GM19455 (cell line): ENCODE data around the gene ERO1A.
"Not testable (repeated sequence)": the region's sequence is repeated elsewhere in the genome, so short reads cannot be mapped to it uniquely, and the experiment has no call there.

ENCODE experiments used
- ATAC-seq: cut with Tn5 transposase; IDR thresholded peaks from one replicate; pipeline ENCODE4 v1.9.1; 2021; ENCODE audit not compliant: unreplicated experiment

Gene ERO1A, protein sequence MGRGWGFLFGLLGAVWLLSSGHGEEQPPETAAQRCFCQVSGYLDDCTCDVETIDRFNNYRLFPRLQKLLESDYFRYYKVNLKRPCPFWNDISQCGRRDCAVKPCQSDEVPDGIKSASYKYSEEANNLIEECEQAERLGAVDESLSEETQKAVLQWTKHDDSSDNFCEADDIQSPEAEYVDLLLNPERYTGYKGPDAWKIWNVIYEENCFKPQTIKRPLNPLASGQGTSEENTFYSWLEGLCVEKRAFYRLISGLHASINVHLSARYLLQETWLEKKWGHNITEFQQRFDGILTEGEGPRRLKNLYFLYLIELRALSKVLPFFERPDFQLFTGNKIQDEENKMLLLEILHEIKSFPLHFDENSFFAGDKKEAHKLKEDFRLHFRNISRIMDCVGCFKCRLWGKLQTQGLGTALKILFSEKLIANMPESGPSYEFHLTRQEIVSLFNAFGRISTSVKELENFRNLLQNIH

DNA sequence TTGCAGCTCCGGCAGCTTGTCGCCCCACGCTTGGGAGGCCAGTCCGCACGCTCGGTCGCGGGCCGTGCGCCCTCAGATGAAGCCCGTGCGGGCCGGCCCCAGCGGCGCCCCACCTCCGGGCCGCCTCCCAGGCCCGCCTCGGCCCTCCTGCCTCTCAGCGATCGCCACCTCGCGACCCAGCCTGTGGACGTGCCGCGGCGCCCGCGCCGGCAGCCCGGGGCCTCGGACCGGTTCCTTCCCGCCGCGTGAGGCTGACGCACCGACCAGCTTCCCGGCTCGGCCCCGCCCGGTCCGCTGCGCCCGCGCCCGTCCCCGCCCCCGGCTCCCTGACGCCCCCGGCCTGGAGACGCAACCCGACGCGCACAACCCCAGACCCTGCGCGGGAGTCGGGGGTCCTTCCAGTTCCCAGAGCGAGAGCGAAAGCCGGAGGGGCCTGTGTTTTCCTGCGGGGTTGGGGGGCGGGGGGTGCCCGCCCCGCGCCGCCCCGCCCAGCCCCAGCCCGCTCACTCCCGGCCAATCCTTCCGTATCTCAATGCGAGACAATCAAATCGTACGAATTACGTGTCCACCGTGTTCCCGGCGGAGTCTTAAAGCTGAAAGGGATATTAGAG is at the start of gene ERO1A:
ERO1A (minus strand) TSS at position 78 of the 611 bp plus-strand sequence; CDS start at position 1, 77 bp downstream.
- ATAC-seq, result peak; percentile 65

DNA sequence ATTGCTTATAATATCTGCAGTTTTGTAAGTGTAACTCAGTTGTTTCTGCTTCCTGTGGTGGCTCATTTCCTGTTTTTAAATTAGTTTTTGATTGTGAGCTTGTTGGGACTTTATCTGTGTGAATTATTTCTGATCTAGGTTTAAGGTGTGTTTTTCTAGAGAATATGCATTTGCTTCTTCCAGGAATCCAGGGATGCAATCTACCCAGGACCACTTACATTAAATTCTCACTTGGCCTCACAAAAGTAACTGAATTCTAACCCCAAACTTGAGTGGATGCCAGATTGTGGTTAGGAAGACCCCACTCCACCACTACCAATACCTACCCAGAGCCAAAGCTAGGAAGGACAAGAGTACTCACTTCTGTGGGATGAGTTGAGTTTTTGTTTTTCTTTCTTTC is 46.5 kb upstream of the ERO1A start:
- no peak for ATAC-seq

DNA sequence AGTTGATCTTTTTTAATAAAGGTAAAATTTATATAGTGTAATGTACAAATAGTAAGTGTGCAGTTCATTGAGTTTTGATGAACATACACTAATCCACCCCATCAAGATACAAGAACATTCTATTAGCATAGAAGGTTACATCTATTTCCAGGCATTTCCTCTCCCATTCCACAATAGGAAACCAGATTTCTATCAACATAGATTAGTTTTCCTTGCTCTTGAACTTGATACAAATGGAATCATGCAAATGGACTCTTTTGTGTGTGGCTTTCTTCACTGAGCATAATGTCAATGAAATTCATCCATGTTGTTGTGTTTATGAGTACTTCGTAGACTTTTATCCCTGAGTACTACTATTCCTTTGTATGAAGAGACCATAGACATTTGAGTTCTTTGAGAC is 45.4 kb upstream of the ERO1A start:
- no peak for ATAC-seq

DNA sequence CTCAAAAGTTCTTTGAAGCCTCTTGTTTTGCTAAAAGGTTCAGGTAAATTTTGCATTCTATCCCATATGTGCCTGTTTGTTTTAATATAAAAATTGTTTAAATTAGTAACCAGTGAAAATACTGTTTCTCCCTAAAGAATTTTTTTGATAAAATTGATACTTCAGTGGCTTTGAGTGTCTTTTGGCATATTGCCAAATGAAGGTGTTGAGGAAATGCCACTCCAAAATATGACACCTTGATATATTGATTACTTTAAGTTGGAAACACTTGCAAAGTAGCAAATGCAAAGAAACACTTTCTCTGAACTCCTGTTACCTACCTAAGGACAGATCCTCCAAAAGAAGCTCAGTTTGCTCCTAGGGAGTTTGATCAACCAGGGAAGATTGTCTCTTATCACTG is 43.1 kb upstream of the ERO1A start:
- ATAC-seq, result no peak

DNA sequence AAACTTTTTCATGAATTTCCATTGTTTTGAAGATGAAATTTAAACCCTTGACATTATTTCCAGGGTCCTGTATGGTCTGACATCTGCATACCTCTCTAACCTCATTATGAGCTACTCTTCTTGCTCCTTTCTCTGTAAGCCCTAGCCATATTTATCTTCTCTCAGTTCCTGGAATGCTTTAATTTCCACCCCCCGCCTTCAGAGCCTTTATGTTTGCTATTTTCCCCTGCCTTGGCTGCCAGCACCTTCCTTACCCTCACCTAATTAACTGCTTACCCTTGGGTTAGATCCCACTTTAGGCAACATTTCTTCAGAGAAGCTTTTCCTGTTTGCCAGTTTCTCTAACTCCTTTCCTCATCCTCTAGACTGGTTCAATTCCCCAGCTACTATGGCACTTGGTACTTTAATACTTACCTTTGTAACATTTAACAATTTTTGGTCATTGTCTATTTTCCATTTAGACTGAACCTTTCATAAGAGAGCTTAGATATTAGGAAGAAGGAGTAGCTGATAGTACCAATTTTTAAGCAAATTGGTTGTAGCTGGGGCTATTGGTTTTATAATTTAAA is 40.6 kb upstream of the ERO1A start:
- ATAC-seq, result no peak

DNA sequence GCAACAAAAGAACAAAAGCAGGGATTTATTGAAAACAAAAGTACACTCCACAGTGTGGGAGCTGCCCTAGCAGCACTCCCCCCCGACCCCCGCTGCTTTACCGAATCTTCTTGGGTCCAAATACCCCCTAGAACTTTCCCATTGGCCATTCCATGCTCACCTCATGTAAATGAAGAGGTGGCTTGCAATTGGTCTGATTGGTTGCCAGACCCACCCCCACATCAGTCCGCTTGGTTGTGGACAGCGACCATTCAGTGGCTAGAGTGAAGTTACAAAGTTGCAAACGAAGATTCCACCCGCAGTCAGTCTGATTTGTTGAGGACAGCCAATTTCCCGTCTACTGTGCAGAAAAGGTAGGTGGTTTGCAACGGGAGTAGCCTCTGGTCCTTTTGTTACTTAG is 38.5 kb upstream of the ERO1A start:
- ATAC-seq, result no peak

DNA sequence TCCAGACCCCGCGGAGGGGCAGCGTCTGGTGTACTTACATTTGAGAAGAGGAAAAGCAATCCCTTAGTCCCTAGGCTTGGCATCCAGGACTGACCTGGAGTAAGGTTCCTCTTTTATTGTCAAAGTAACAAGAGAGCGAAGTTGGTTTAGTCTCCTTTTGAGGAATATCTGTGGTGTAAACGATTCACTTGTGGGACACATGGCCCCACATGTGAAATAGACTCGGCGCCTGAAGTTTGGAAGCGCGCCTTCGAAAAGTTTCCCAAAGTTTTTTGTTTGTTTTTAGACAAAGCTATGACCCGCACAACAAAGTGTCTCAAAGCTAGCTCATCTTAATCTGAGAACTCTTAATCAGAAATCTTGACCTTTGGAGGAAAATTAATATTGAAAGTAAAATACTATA is 35.4 kb upstream of the ERO1A start:
- ATAC-seq, result no peak

DNA sequence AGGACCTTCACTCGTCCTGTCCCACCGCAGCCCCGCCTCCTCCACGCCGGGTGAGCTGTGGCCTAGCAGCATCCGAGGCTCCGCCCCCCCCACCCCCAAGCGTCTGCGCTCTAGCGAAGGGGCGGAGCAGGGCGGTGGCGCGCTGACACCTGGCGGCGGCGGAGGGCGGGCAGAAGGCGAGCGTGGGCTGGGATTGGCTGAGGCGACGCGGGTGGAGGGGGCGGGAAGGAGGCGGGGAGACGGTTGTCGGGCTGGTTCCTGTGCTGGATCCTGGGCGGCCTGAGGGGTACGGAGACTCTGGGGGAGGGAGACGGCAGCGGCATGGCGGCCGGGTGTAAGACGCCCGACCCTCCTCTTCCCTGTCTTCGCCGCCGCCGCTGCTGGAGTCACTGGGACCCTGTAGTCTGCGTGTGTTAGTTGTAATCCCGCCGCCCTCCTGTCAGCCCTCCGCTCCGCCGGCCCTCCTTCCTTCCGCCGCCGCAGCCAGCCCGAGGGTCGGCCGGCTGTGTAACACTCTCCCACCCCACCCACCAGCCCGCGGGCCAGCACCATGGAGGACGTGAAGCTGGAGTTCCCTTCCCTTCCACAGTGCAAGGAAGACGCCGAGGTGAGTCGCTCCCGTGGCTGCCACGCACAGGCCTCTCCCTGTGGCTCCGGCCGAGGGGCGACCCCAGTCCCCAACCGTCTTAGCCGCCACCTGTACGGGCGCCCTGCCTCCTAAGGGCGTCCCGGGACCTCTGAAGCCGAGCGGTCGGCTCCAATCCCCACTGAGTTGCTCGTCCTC is 34.8 kb upstream of the ERO1A start, which contains the start of gene STYX:
STYX (plus strand) TSS at position 242 of the 784 bp plus-strand sequence; CDS start at position 551, 309 bp downstream.
- peak; percentile 93 for ATAC-seq

DNA sequence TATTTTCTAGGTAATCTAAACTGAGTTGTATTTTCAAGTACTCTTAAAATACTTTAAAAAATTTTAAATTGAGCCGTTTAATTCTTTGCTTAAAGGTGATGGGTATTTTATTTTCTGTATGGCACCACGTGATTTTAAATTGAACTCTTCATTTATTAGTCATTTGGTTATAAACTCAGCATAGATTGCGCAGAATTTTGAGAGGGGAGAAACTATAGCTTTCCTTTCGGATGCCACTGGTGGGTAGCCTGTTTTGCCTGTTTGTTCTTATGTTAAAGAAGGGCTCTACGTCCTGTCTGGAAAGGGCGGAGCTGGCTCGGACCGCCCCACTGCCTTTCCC is 34.2 kb upstream of the ERO1A start:
- ATAC-seq, result no peak

DNA sequence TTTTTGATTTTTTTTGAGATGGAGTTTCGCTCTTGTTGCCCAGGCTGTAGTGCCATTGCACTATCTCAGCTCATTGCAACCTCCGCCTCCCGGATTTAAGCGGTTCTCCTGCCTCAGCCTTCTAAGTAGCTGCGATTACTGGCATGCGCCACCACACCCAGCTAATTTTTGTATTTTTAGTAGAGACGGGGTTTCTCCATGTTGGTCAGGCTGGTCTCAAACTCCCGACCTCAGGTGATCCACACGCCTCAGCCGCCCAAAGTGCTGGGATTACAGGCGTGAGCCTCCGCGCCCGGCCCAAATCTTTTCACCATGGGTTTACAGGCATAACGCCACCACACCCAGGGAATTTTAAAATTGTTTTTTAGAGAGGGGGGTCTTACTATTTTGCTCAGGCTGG is 33.7 kb upstream of the ERO1A start:
- ATAC-seq, result not testable (repeated sequence)

DNA sequence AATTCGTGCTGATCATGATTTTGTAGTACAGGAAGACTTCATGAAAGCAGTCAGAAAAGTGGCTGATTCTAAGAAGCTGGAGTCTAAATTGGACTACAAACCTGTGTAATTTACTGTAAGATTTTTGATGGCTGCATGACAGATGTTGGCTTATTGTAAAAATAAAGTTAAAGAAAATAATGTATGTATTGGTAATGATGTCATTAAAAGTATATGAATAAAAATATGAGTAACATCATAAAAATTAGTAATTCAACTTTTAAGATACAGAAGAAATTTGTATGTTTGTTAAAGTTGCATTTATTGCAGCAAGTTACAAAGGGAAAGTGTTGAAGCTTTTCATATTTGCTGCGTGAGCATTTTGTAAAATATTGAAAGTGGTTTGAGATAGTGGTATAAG is 32.2 kb upstream of the ERO1A start:
- not testable (repeated sequence) for ATAC-seq

DNA sequence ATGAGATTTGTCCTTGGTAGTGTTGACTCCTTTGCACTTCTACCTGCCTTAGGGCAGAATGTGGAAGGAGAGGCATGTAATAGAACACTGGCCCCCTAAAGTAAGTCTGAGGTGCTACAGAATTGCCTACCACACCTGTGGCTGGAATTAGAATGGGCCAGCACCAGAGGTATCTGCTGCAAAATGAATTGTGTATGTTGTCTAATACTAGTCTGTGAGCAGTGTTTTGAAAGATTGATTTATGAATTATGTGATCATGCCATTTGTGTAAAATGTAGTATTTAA is 28.9 kb upstream of the ERO1A start:
- no peak for ATAC-seq

DNA sequence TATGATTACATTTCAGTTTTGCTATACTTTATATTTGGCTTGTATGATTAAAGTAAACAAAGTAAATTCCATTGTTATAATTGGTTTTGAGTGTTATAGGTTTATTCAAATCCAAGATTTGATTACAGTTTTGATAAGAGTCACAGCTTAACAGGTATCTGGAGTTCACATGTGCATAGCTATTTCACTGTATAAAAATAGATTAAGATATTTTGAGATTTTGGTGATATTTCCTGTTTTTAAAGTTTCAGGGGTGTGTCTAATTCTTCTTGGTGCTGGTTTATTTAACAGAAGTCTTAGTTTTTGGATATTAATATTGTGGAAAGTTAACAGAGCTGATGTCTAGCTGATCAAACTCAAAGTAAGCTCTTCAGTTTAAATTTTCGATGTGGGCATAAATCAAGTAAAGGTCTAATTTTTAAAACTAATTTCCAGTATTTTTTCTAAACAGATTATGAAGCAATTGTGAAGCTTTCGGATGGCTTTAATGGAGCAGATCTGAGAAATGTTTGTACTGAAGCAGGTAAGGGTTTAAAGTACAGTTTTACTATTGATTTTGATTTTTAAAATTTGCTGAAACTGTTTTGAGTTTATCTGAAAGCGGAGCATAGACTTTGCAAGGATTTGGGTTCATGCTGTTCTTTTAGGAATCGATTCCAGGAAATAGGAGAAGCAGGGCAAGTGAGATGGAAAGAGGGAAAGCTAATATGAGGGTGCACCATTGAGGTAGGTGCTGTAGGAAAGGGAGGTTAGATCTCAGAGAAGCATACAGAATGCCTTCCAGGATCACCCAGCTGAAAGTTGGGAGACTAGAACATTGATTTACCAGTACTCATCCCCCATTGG is 28.4 kb upstream of the ERO1A start:
- ATAC-seq, result no peak

DNA sequence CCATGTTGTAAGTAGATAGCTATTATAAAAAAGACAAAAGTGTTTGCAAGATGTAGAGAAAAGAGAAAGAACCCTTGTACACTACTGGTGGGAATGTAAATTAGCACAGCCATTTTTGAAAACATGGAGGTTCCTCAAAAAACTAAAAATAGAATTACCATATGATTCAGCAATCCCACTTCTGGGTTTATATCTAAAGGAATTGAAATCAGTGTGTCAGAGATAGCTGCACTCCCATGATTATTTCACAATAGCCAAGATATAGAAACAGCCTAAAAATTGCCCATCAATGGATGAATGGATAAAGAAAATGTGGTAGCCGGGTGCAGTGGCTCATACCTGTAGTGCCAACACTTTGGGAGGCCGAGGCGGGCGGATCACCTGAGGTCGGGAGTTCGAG is 20.8 kb upstream of the ERO1A start:
- no peak for ATAC-seq

DNA sequence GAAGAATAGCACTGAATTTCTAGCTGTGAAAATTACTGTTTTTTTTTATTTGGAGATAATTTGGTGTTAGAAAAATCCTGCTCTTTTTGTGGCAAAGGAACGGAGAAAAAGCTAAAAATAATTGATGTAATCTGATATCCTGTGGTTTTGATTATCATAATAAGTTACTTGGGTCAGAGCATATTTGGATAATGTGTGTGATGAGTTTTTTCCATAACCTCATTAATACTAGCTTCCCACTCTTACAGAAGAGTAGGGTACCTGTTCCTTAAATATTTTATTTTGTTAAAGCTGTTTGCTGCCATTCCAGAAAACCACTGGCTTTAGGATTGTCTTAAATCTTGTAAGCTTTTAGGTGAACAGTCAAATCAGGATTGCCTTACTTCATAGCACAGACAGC is 16.3 kb upstream of the ERO1A start:
- no peak for ATAC-seq

DNA sequence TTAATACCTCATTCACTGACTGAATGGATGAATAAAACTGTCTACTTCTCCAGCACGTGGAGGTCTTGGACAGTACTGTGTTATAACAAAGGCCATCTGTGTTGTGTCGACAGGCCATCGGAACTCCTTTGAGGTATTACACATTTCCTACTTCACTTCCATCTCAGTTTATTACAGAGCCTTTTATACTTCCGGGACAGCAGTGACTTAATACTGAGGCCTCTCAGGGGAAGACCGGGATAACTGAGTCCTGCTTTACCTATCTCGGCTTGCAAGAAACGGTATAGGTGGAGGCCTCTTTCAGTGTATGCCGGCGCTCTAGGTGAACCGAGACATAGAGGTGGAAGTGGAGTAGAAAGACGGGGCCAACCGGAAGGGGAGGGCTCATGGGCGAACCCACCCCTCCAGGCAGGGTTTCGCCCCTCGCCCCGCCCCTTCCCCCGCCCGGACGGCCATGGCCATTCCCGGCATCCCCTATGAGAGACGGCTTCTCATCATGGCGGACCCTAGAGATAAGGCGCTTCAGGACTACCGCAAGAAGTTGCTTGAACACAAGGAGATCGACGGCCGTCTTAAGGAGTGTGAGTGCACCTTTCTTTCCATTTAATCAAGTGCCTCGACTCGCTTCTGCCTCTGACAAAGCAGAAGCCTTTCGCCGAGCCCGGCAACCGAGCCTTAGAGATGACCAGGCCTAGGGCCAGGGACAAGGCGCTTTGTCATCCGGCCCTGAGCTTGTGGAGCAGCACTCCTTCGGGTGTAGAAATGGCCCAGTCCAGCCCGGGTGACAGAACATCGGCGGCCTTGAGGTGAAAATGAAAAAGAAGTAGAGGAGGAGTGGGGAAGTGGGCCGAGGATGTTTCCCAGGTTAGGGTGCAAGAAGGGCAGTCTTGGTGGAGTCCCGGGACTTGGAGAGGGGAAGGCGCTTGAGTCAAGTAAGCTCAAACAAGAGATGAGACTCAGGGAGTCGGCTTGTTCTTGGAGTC is 11.7 kb upstream of the ERO1A start, which contains the start of gene PSMC6:
PSMC6 (plus strand) TSS at position 477 of the 983 bp plus-strand sequence; CDS start at position 497, 20 bp downstream.
- peak; percentile 99 for ATAC-seq

DNA sequence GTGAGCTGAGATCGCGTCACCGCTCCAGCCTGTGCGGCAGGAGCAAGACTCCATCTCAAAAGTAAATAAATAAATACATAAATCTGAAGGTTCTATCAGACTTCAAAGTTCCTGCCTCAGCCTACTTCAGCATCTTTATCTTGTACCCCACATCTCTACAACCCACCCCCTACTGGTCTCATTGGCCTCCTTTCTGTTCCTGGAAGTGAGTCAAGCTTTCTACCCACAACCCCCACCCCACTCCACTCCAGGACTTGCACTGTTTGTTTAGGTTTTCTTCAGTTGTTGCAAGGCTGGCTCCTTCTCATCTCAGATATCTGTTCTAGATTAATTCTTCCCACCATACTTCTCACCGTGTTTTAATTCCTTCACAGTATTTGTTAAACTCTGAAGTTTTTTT is 10.9 kb upstream of the ERO1A start:
- no peak for ATAC-seq

DNA sequence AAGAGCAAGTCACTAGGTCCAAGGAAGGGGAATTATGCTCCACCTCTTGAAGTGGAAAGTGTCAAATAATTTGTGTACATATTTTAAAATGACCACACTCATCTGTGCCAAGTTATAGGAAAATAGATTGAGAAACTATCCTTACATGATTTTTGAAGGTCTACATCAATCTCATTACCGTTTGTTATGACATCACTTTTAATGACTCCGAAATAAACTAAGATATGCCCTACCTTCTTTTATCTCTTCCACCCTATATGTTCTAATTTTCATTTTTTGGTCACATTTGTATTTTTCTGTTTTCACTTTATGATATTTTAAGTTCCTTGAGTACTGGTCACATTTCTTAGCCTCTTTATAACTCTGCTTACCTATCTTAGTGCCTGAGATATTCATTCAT is 8.3 kb upstream of the ERO1A start:
- ATAC-seq, result no peak

DNA sequence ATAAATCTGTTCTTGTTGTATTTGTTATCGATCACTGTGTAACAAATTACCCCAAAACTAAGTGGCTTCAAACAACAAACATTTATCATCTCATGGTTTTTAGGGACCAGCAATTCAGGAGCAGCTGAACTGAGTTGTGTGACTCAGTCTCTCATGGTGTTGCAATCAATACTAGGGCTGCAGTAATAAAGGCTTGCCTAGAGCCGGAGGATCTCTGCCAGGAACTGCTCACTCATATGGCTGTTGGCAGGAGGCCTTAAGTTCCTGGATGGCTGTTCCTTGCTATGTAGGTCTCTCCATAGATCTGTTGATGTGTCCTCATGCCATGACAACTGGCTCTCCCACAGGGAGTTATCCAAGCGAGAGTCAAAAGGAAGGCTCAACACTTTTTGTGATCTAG is 7.9 kb upstream of the ERO1A start:
- ATAC-seq, result no peak
